Measurements from ENCODE around the gene PPFIA1. TPM values are rescaled to one million over a fixed set of nuclear protein-coding genes. Genes with fewer than 3 reads are reported as not detected.

PPFIA1 gene
- total and polyA plus RNA-seq, 10 of the 15 experiments (the other 5 are each of a cell fraction or from before 2014, with no cell fraction given), result 5.2 to 26.2 (median 15.8) TPM

DNA sequence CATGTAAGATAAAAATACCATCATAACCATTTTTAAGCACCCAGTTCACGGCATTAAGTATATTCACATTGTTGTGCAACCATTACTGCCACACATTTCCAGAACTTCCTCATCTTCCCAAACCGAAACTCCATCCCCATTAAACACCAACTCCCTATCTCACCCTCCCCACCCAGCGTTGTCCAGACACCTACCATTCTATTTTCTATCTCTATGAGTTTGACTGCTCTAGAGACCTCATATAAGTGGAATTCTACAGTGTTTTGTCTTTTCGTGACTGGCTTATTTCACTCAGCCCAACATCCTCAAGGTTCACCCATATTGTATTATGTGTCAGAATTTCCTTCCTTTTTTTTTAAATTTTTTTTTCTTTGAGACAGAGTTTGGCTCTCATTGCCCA is 45.2 kb downstream of the PPFIA1 start:
- ATAC-seq, result no peak
- Histone ChIP-seq H2AFZ (ENCODE audit: control insufficient read depth, low read depth, low read length) (no peak overlapping the region), H3K9ac (ENCODE audit: control insufficient read depth, insufficient read depth, low read length) (no peak overlapping the region), H4K20me1 (ENCODE audit: control insufficient read depth, insufficient read depth) (no peaks in the 10 kb centered on the region), H3K79me2 (ENCODE audit: control insufficient read depth, insufficient read depth, low read length) (peaks cover 2% of the 10 kb centered on the region), H3K4me2 (ENCODE audit: control insufficient read depth, insufficient read depth) (no peak overlapping the region), H3K36me3 (ENCODE audit: control insufficient read depth in 2 of 2, insufficient read depth in 2 of 2, low read length in 1 of 2) (peaks cover under 1 to 3% of the 10 kb centered on the region in 2 experiments; a peak in 3 of 4 replicates), H3K4me1 (ENCODE audit: control insufficient read depth, insufficient read depth, low read length) (peaks cover 8% of the 10 kb centered on the region), H3K4me3 (no peak overlapping the region), H3K27ac (ENCODE audit: control insufficient read depth, insufficient read depth) (no peak overlapping the region), H3K27me3 (replicated peaks in 1 of 2; ENCODE audit: control insufficient read depth in 2 of 2, insufficient read depth in 2 of 2, low read length in 1 of 2) (no peaks in the 10 kb centered on the region), H3K9me3 (replicated peaks; ENCODE audit: control insufficient read depth, insufficient read depth, low read length) (no peaks in the 10 kb centered on the region)
- CTCF ChIA-PET, result no interaction called here
- TF ChIP-seq, protein P1, sequence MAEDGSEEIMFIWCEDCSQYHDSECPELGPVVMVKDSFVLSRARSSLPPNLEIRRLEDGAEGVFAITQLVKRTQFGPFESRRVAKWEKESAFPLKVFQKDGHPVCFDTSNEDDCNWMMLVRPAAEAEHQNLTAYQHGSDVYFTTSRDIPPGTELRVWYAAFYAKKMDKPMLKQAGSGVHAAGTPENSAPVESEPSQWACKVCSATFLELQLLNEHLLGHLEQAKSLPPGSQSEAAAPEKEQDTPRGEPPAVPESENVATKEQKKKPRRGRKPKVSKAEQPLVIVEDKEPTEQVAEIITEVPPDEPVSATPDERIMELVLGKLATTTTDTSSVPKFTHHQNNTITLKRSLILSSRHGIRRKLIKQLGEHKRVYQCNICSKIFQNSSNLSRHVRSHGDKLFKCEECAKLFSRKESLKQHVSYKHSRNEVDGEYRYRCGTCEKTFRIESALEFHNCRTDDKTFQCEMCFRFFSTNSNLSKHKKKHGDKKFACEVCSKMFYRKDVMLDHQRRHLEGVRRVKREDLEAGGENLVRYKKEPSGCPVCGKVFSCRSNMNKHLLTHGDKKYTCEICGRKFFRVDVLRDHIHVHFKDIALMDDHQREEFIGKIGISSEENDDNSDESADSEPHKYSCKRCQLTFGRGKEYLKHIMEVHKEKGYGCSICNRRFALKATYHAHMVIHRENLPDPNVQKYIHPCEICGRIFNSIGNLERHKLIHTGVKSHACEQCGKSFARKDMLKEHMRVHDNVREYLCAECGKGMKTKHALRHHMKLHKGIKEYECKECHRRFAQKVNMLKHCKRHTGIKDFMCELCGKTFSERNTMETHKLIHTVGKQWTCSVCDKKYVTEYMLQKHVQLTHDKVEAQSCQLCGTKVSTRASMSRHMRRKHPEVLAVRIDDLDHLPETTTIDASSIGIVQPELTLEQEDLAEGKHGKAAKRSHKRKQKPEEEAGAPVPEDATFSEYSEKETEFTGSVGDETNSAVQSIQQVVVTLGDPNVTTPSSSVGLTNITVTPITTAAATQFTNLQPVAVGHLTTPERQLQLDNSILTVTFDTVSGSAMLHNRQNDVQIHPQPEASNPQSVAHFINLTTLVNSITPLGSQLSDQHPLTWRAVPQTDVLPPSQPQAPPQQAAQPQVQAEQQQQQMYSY (CRISPR knock-in tag; IDR thresholded peaks at IDR 0.05), result no peak
- no peak for TF ChIP-seq MXI1 (IDR thresholded peaks at IDR 0.05; ENCODE audit: low read depth, low read length)
- TF ChIP-seq MEF2B (IDR thresholded peaks at IDR 0.05; ENCODE audit: partially characterized antibody, poor library complexity, severe bottlenecking), result no peak
- no peak for TF ChIP-seq POLR2AphosphoS5 (IDR thresholded peaks at IDR 0.05; ENCODE audit: low read length)
- TF ChIP-seq SUPT20H (IDR thresholded peaks at IDR 0.05; ENCODE audit: borderline replicate concordance, control insufficient read depth, low read depth, low read length), result no peak
- TF ChIP-seq RUNX3 (IDR thresholded peaks at IDR 0.05; ENCODE audit: low read length), result no peak
- TF ChIP-seq HDAC6 (IDR thresholded peaks at IDR 0.05; ENCODE audit: unreplicated experiment), result no peak
- TF ChIP-seq ZNF274 (IDR thresholded peaks at IDR 0.05; ENCODE audit: insufficient read depth, insufficient read length), result no peak
- no peak for TF ChIP-seq FOXM1 (IDR thresholded peaks at IDR 0.05; ENCODE audit: low read depth, low read length)
- no peak for TF ChIP-seq CREM (IDR thresholded peaks at IDR 0.05; ENCODE audit: low read depth)
- TF ChIP-seq, protein P2, sequence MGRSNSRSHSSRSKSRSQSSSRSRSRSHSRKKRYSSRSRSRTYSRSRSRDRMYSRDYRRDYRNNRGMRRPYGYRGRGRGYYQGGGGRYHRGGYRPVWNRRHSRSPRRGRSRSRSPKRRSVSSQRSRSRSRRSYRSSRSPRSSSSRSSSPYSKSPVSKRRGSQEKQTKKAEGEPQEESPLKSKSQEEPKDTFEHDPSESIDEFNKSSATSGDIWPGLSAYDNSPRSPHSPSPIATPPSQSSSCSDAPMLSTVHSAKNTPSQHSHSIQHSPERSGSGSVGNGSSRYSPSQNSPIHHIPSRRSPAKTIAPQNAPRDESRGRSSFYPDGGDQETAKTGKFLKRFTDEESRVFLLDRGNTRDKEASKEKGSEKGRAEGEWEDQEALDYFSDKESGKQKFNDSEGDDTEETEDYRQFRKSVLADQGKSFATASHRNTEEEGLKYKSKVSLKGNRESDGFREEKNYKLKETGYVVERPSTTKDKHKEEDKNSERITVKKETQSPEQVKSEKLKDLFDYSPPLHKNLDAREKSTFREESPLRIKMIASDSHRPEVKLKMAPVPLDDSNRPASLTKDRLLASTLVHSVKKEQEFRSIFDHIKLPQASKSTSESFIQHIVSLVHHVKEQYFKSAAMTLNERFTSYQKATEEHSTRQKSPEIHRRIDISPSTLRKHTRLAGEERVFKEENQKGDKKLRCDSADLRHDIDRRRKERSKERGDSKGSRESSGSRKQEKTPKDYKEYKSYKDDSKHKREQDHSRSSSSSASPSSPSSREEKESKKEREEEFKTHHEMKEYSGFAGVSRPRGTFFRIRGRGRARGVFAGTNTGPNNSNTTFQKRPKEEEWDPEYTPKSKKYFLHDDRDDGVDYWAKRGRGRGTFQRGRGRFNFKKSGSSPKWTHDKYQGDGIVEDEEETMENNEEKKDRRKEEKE (IDR thresholded peaks at IDR 0.05), result no peak
- TF ChIP-seq HDAC2 (IDR thresholded peaks at IDR 0.05), result no peak
- TF ChIP-seq YBX1 (IDR thresholded peaks at IDR 0.05), result no peak
- no peak for TF ChIP-seq TCF3 (IDR thresholded peaks at IDR 0.05; ENCODE audit: borderline replicate concordance, insufficient read depth, low read depth, low read length)
- TF ChIP-seq, protein P3, sequence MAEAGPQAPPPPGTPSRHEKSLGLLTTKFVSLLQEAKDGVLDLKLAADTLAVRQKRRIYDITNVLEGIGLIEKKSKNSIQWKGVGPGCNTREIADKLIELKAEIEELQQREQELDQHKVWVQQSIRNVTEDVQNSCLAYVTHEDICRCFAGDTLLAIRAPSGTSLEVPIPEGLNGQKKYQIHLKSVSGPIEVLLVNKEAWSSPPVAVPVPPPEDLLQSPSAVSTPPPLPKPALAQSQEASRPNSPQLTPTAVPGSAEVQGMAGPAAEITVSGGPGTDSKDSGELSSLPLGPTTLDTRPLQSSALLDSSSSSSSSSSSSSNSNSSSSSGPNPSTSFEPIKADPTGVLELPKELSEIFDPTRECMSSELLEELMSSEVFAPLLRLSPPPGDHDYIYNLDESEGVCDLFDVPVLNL (IDR thresholded peaks at IDR 0.05; ENCODE audit: low read depth, low read length), result no peak
- no peak for TF ChIP-seq SRF (IDR thresholded peaks at IDR 0.05; ENCODE audit: low read depth in 2 of 2, low read length in 2 of 2)
- TF ChIP-seq YY1 (IDR thresholded peaks at IDR 0.05; ENCODE audit: low read depth, low read length), result no peak
- WGBS (ENCODE audit: insufficient coverage, insufficient replicate concordance, low lambda C conversion rate, missing lambda C conversion rate), result 84% methylated on average over 4 of the region's 4 CpGs
- FAIRE-seq, result no peak
- no TSS peak for BruUV-seq (replicated peaks)
- no peak for DNase-seq (ENCODE audit: low read depth, low spot score)
- intact Hi-C loops (cut with micrococcal nuclease; ENCODE audit: unreplicated experiment) (no loop called here), in situ Hi-C loops (cut with MboI) (no loop called here)
- SMC1A ChIA-PET (ENCODE audit: uncharacterized antibody, unreplicated experiment), result no interaction called here
- POLR2A ChIA-PET, result interaction anchor here (0.6 kb wide), 1 partner anchor 1011 kb away, joined by 7 read pairs; no protein-coding TSS in a partner anchor
- RAD21 ChIA-PET (ENCODE audit: unreplicated experiment), result no interaction called here

Data from GM12878 (cell line).